ENCODE data around the gene GLP2R. TPM values are rescaled to one million over a fixed set of nuclear protein-coding genes. Genes with fewer than 3 reads are reported as not detected.

GLP2R gene
- total RNA-seq, 1 experiment from 2014 or later, result 0.22 TPM

DNA sequence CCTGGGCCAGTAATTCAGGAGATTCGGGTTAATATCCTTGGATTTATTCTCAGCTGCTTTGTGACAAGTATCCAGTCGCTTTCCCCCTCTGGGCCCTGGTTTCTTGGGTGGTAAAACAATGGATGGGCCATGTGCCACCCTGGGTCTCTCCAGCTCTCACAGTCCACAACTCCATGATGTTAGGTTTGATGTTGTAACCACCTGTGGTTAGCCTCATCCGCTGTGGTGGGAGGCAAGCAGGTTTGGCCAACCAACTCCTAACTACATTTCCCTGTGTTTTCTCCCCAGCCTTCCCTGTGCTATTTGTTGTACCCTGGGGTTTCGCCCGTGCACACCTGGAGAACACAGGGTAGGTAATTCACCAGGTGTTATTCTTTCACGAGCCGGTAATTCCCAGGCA, 35.1 kb downstream of the GLP2R start:
- no peak for TF ChIP-seq EZH2 (IDR thresholded peaks at IDR 0.05; ENCODE audit: low read length, unreplicated experiment)
- TF ChIP-seq, protein P1, sequence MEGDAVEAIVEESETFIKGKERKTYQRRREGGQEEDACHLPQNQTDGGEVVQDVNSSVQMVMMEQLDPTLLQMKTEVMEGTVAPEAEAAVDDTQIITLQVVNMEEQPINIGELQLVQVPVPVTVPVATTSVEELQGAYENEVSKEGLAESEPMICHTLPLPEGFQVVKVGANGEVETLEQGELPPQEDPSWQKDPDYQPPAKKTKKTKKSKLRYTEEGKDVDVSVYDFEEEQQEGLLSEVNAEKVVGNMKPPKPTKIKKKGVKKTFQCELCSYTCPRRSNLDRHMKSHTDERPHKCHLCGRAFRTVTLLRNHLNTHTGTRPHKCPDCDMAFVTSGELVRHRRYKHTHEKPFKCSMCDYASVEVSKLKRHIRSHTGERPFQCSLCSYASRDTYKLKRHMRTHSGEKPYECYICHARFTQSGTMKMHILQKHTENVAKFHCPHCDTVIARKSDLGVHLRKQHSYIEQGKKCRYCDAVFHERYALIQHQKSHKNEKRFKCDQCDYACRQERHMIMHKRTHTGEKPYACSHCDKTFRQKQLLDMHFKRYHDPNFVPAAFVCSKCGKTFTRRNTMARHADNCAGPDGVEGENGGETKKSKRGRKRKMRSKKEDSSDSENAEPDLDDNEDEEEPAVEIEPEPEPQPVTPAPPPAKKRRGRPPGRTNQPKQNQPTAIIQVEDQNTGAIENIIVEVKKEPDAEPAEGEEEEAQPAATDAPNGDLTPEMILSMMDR (conservative IDR thresholded peaks at IDR 0.05; ENCODE audit: low read depth, low read length), result no peak
- ChIA-PET POLR2A (ENCODE audit: unreplicated experiment) (no interaction called here), CTCF (no interaction called here)
- Histone ChIP-seq H3K4me3 (ENCODE audit: low read length) (no peak overlapping the region), H3F3A (ENCODE audit: low read length, unreplicated experiment) (no peaks in the 10 kb centered on the region), H3K27ac (ENCODE audit: low read length) (no peak overlapping the region), H3K27me3 (ENCODE audit: low read length) (no peaks in the 10 kb centered on the region), H3K4me1 (ENCODE audit: insufficient read depth, low read length) (no peaks in the 10 kb centered on the region), H4K20me1 (ENCODE audit: low read length) (no peaks in the 10 kb centered on the region), H3K9ac (ENCODE audit: low read length) (no peak overlapping the region), H3K4me2 (ENCODE audit: low read length) (no peak overlapping the region), H3K79me2 (ENCODE audit: low read length) (no peaks in the 10 kb centered on the region), H3K9me2 (replicated peaks; ENCODE audit: low read length) (no peaks in the 10 kb centered on the region), H3K9me3 (ENCODE audit: low read length) (no peaks in the 10 kb centered on the region), H3K36me3 (ENCODE audit: low read depth, low read length) (no peaks in the 10 kb centered on the region), H2AFZ (ENCODE audit: low read length) (no peak overlapping the region)
- no TSS peak for BruUV-seq (replicated peaks)
- ATAC-seq (no peak), DNase-seq (no peak)
- intact Hi-C loops (cut with micrococcal nuclease), result no loop called here

GRCh38 chr17:9862220-9862619, 36.5 kb downstream of the GLP2R start:
- no peaks in the 10 kb centered on the region for H3K79me2 ChIP-seq (ENCODE audit: low read length)
- ChIA-PET POLR2A (ENCODE audit: unreplicated experiment) (no interaction called here), CTCF (interaction anchor here (0.7 kb wide), 1 partner anchor 93 kb away, joined by 3 read pairs; no protein-coding TSS in a partner anchor)
- no peak overlapping the region for H2AFZ ChIP-seq (ENCODE audit: low read length)
- DNase-seq, result peak; percentile 11
- H3K9me2 ChIP-seq (replicated peaks; ENCODE audit: low read length), result no peaks in the 10 kb centered on the region
- intact Hi-C loops (cut with micrococcal nuclease), result no loop called here
- TF ChIP-seq EZH2phosphoT487 (IDR thresholded peaks at IDR 0.05; ENCODE audit: borderline replicate concordance, low read length) (no peak), EZH2 (IDR thresholded peaks at IDR 0.05; ENCODE audit: low read length, unreplicated experiment) (no peak)
- TF ChIP-seq, protein P1 (conservative IDR thresholded peaks at IDR 0.05; ENCODE audit: low read depth, low read length), result no peak
- H3K27me3 ChIP-seq (ENCODE audit: low read length), result no peaks in the 10 kb centered on the region
- no peak overlapping the region for H3K27ac ChIP-seq (ENCODE audit: low read length)
- no peaks in the 10 kb centered on the region for H3K9me3 ChIP-seq (ENCODE audit: low read length)
- ATAC-seq, result no peak; the same call in 1 of the 2 replicates
- H4K20me1 ChIP-seq (ENCODE audit: low read length), result no peaks in the 10 kb centered on the region
- no peaks in the 10 kb centered on the region for H3K36me3 ChIP-seq (ENCODE audit: low read depth, low read length)
- no TSS peak for BruUV-seq (replicated peaks)
- H3K4me3 ChIP-seq (ENCODE audit: low read length), result no peak overlapping the region
- no peak overlapping the region for H3K4me2 ChIP-seq (ENCODE audit: low read length)
- H3K9ac ChIP-seq (ENCODE audit: low read length), result no peak overlapping the region
- no peaks in the 10 kb centered on the region for H3K4me1 ChIP-seq (ENCODE audit: insufficient read depth, low read length)
- H3F3A ChIP-seq (ENCODE audit: low read length, unreplicated experiment), result no peaks in the 10 kb centered on the region

GRCh38 chr17:9862949-9863348, 37.2 kb downstream of the GLP2R start:
- H3K79me2 ChIP-seq (ENCODE audit: low read length), result no peaks in the 10 kb centered on the region
- H3K4me1 ChIP-seq (ENCODE audit: insufficient read depth, low read length), result no peaks in the 10 kb centered on the region
- H2AFZ ChIP-seq (ENCODE audit: low read length), result no peak overlapping the region
- ChIA-PET CTCF (interaction anchor here (0.7 kb wide), 1 partner anchor 94 kb away, joined by 3 read pairs; no protein-coding TSS in a partner anchor), POLR2A (ENCODE audit: unreplicated experiment) (no interaction called here)
- H3K27ac ChIP-seq (ENCODE audit: low read length), result no peak overlapping the region
- no peaks in the 10 kb centered on the region for H3K9me2 ChIP-seq (replicated peaks; ENCODE audit: low read length)
- DNase-seq (no peak), ATAC-seq (no peak)
- H4K20me1 ChIP-seq (ENCODE audit: low read length), result no peaks in the 10 kb centered on the region
- H3K4me2 ChIP-seq (ENCODE audit: low read length), result no peak overlapping the region
- intact Hi-C loops (cut with micrococcal nuclease), result no loop called here
- no peaks in the 10 kb centered on the region for H3F3A ChIP-seq (ENCODE audit: low read length, unreplicated experiment)
- no peaks in the 10 kb centered on the region for H3K36me3 ChIP-seq (ENCODE audit: low read depth, low read length)
- TF ChIP-seq EZH2 (IDR thresholded peaks at IDR 0.05; ENCODE audit: low read length, unreplicated experiment), result no peak
- TF ChIP-seq, protein P1 (conservative IDR thresholded peaks at IDR 0.05; ENCODE audit: low read depth, low read length), result no peak
- TF ChIP-seq EZH2phosphoT487 (IDR thresholded peaks at IDR 0.05; ENCODE audit: borderline replicate concordance, low read length), result no peak
- H3K9me3 ChIP-seq (ENCODE audit: low read length), result no peaks in the 10 kb centered on the region
- no peaks in the 10 kb centered on the region for H3K27me3 ChIP-seq (ENCODE audit: low read length)
- H3K4me3 ChIP-seq (ENCODE audit: low read length), result no peak overlapping the region
- H3K9ac ChIP-seq (ENCODE audit: low read length), result no peak overlapping the region
- BruUV-seq (replicated peaks), result no TSS peak

Data from PC-3 (cell line).